GM19397 (cell line): ENCODE results near the gene LAMC3.
"Not testable (repeated sequence)": the region's sequence is repeated elsewhere in the genome, so short reads cannot be mapped to it uniquely, and the experiment has no call there.

Experiments
- ATAC-seq: cut with Tn5 transposase; IDR thresholded peaks from one replicate; pipeline ENCODE4 v1.9.1; 2021; ENCODE audit warnings: mild to moderate bottlenecking, moderate library complexity; ENCODE audit not compliant: unreplicated experiment

Gene LAMC3

GRCh38 chr9:131114084-131114535, 105.1 kb downstream of the LAMC3 start:
- ATAC-seq, result no peak

GRCh38 chr9:131115360-131115742, 106.4 kb downstream of the LAMC3 start:
- not testable (repeated sequence) for ATAC-seq

- ATAC-seq, result no peak
These were observed 107.5 kb downstream of the LAMC3 start for GRCh38 chr9:131116281-131117120.

GRCh38 chr9:131117121-131117761, 108.3 kb downstream of the LAMC3 start:
- ATAC-seq, result no peak

- no peak for ATAC-seq
These were observed 108.8 kb downstream of the LAMC3 start for GRCh38 chr9:131117762-131118145.

- no peak for ATAC-seq
These were observed 110.6 kb downstream of the LAMC3 start for GRCh38 chr9:131119600-131119999.

GRCh38 chr9:131120620-131121228, 111.8 kb downstream of the LAMC3 start:
- ATAC-seq, result no peak

GRCh38 chr9:131121346-131121745, 112.4 kb downstream of the LAMC3 start:
- no peak for ATAC-seq

- ATAC-seq, result no peak
These were observed 113.2 kb downstream of the LAMC3 start for GRCh38 chr9:131122158-131122557.

GRCh38 chr9:131125038-131125287, 116.0 kb downstream of the LAMC3 start:
- ATAC-seq, result peak; percentile 6

- ATAC-seq, result peak; percentile 95
These were observed 116.5 kb downstream of the LAMC3 start, which contains the start of gene NUP214 for GRCh38 chr9:131125288-131126058. TSS of gene NUP214 (plus strand) at chr9:131125586. CDS start at chr9:131125705, 119 bp downstream.

GRCh38 chr9:131126059-131126426, 117.1 kb downstream of the LAMC3 start:
- ATAC-seq, result no peak

GRCh38 chr9:131129183-131129582, 120.2 kb downstream of the LAMC3 start:
- no peak for ATAC-seq

- ATAC-seq, result no peak
These were observed 129.7 kb downstream of the LAMC3 start for GRCh38 chr9:131138676-131139075.

- no peak for ATAC-seq
These were observed 131.1 kb downstream of the LAMC3 start for GRCh38 chr9:131140112-131140511.

GRCh38 chr9:131140550-131140949, 131.6 kb downstream of the LAMC3 start:
- no peak for ATAC-seq

- no peak for ATAC-seq
These were observed 133.2 kb downstream of the LAMC3 start for GRCh38 chr9:131142160-131142559.
